WTC11 (cell line): ENCODE measurements around the gene MYH14. TPM values are rescaled to one million over a fixed set of nuclear protein-coding genes. Genes with fewer than 3 reads are reported as not detected.
A peak's percentile ranks its signal among the peaks of the same experiment; 100 is the strongest.

ENCODE experiments used
- ATAC-seq: fragments of 200-7000 bp; cut with Tn5 transposase; 2 replicates; pipeline ENCODE4 v1.10.0; 2021; ENCODE audit warnings: mild to moderate bottlenecking, moderate library complexity
- CTCF ChIA-PET: fragments of 300-600 bp; sonication (Branson Sonifier 250); formaldehyde crosslinking; loops from one replicate; lab custom pipeline; 2021; ENCODE audit warnings: antibody characterized with exemption; lab: Charles Lee
- POLR2A ChIA-PET: fragments of 350-600 bp; sonication (Branson Sonifier 250); formaldehyde crosslinking; loops from one replicate; lab custom pipeline; 2021; ENCODE audit warnings: antibody characterized with exemption; lab: Charles Lee
- DNase-seq: peaks from one replicate; pipeline ENCODE4 v3.0.0; 2021; ENCODE audit warnings: low spot score
- H3K27ac Mint-ChIP-seq: 2 replicates; pipeline ENCODE4 v1.8.0; 2021; ENCODE audit warnings: mixed read lengths
- H3K27me3 Mint-ChIP-seq: 2 replicates; pipeline ENCODE4 v1.8.0; 2021; ENCODE audit warnings: low read depth, mild to moderate bottlenecking, moderate library complexity, mixed read lengths
- H3K36me3 Mint-ChIP-seq: 2 replicates; pipeline ENCODE4 v1.8.0; 2021; ENCODE audit warnings: mixed read lengths
- H3K4me1 Mint-ChIP-seq: 2 replicates; pipeline ENCODE4 v1.8.0; 2022; ENCODE audit warnings: mixed read lengths
- H3K4me3 Mint-ChIP-seq: 2 replicates; pipeline ENCODE4 v1.8.0; 2021; ENCODE audit warnings: mild to moderate bottlenecking, moderate library complexity, mixed read lengths
- H3K9me3 Mint-ChIP-seq: 2 replicates; pipeline ENCODE4 v1.8.0; 2021; ENCODE audit warnings: mixed read lengths
- AR ChIP-seq: fragments of 250-450 bp; sonication (Bioruptor Pico); IDR thresholded peaks from 2 replicates; pipeline ENCODE4 v1.9.0; 2021; ENCODE audit warnings: mild to moderate bottlenecking
- CBFB ChIP-seq: sonication (generic); formaldehyde crosslinking; IDR thresholded peaks from 2 replicates; pipeline ENCODE4 v1.8.1; 2022; ENCODE audit warnings: mild to moderate bottlenecking, low read depth, missing genetic modification reagents
- CREB1 ChIP-seq: sonication (generic); formaldehyde crosslinking; IDR thresholded peaks from 2 replicates; pipeline ENCODE4 v1.8.0; 2023; ENCODE audit warnings: mild to moderate bottlenecking, missing genetic modification reagents
- ESRRA ChIP-seq: sonication (generic); formaldehyde crosslinking; IDR thresholded peaks from 2 replicates; pipeline ENCODE4 v1.8.1; 2022; ENCODE audit warnings: mild to moderate bottlenecking, missing genetic modification reagents, borderline replicate concordance
- HMGA2 ChIP-seq: fragments of 250-450 bp; sonication (Bioruptor Pico); IDR thresholded peaks from 2 replicates; pipeline ENCODE4 v1.4.0; 2021; ENCODE audit warnings: mild to moderate bottlenecking, moderate library complexity
- JUN ChIP-seq: sonication (generic); formaldehyde crosslinking; IDR thresholded peaks from 2 replicates; pipeline ENCODE4 v1.8.0; 2023; ENCODE audit warnings: mild to moderate bottlenecking, missing genetic modification reagents
- MAX ChIP-seq: sonication (generic); formaldehyde crosslinking; IDR thresholded peaks from 2 replicates; pipeline ENCODE4 v1.8.0; 2022; ENCODE audit warnings: mild to moderate bottlenecking, missing genetic modification reagents
- MXD4 ChIP-seq: fragments of 250-450 bp; sonication (Bioruptor Pico); IDR thresholded peaks from 2 replicates; pipeline ENCODE4 v1.8.0; 2021; ENCODE audit warnings: mild to moderate bottlenecking, moderate library complexity, borderline replicate concordance
- MYBL2 ChIP-seq: sonication (generic); formaldehyde crosslinking; IDR thresholded peaks from 2 replicates; pipeline ENCODE4 v1.8.1; 2023; ENCODE audit warnings: mild to moderate bottlenecking, moderate library complexity, missing genetic modification reagents
- NFATC4 ChIP-seq: fragments of 250-450 bp; sonication (Bioruptor Pico); IDR thresholded peaks from 2 replicates; pipeline ENCODE4 v1.9.0; 2021; ENCODE audit warnings: mild to moderate bottlenecking
- NFYB ChIP-seq: sonication (generic); formaldehyde crosslinking; conservative IDR thresholded peaks from 2 replicates; pipeline ENCODE4 v1.8.0; 2022; ENCODE audit warnings: low read depth, missing genetic modification reagents
- RELA ChIP-seq: sonication (generic); formaldehyde crosslinking; IDR thresholded peaks from 2 replicates; pipeline ENCODE4 v1.8.1; 2022; ENCODE audit warnings: missing genetic modification reagents, mild to moderate bottlenecking, borderline replicate concordance
- SP1 ChIP-seq: sonication (generic); formaldehyde crosslinking; conservative IDR thresholded peaks from 2 replicates; pipeline ENCODE4 v1.8.1; 2022; ENCODE audit warnings: missing genetic modification reagents
- TP53 ChIP-seq: sonication (generic); formaldehyde crosslinking; IDR thresholded peaks from 2 replicates; pipeline ENCODE4 v1.8.1; 2023; ENCODE audit warnings: mild to moderate bottlenecking, missing genetic modification reagents
- ZNF219 ChIP-seq: sonication (generic); formaldehyde crosslinking; IDR thresholded peaks from 2 replicates; pipeline ENCODE4 v1.8.0; 2023; ENCODE audit warnings: missing genetic modification reagents, mild to moderate bottlenecking, borderline replicate concordance
- ZNF232 ChIP-seq: sonication (generic); formaldehyde crosslinking; IDR thresholded peaks from 2 replicates; pipeline ENCODE4 v1.8.0; 2022; ENCODE audit warnings: mild to moderate bottlenecking, missing genetic modification reagents
- ZNF396 ChIP-seq: fragments of 250-450 bp; sonication (Bioruptor Pico); IDR thresholded peaks from 2 replicates; pipeline ENCODE4 v1.8.0; 2021; ENCODE audit warnings: mild to moderate bottlenecking, moderate library complexity, borderline replicate concordance
- ZNF423 ChIP-seq: fragments of 250-450 bp; sonication (Bioruptor Pico); IDR thresholded peaks from 2 replicates; pipeline ENCODE4 v2.1.2; 2022; ENCODE audit warnings: mild to moderate bottlenecking, moderate library complexity
- ZNF532 ChIP-seq: fragments of 250-450 bp; sonication (Bioruptor Pico); IDR thresholded peaks from 2 replicates; pipeline ENCODE4 v1.9.0; 2021; ENCODE audit warnings: mild to moderate bottlenecking, borderline replicate concordance
- total RNA-seq: library from RNA; stranded (reverse); gene quantifications from 3 replicates; pipeline ENCODE4 v1.2.3, GENCODE V29; 2021
- TF ChIP-seq, protein P1 (sequence below): sonication (generic); formaldehyde crosslinking; IDR thresholded peaks from 2 replicates; pipeline ENCODE4 v1.8.1; 2023; ENCODE audit warnings: mild to moderate bottlenecking, missing genetic modification reagents

The MYH14 gene
- total RNA-seq, 1 experiment from 2014 or later, result 25.8 TPM

DNA sequence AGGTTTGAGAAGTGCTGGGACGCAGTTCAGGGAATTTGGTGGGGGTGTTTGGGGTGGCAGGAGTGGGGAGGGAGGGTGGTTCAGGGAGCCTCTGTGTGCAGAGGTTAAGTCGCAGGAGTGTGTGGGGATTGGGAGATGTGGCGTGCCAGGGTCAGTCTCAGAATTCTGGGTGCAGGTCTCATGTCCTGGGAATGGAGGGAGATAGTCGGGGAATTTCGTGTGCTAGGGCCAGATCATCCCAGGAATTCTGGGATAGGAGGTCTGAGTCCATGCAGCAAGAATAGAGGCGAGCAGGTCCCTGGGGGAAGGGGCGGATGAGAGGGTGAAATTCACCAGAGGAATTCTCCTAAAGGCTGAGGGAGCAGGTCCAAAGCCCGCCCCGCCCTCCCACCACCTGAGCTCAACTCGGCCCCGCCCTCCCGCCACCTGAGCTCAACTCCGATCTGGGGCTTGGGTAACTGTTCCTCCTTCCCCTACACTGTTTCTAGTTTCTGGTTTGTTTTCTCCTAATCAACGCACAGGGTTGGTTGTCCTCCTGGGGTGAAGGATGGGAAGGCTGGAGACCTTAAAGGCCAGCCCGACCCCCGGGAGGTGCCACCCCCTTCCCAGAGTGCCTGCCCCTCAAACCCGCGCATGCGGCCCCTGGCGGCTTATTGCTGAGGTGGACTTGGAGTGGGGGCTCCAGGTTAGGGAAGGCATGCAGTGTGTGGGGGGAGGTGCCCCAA lies 110.6 kb downstream of the MYH14 start:
- H3K36me3 Mint-ChIP-seq, result no peaks in the 10 kb centered on the region; the same call in 1 of the 2 replicates
- H3K27ac Mint-ChIP-seq, result peak overlapping the region; percentile 99
- TF ChIP-seq SP1 (CRISPR knock-in tag) (peak; percentile 25), TP53 (CRISPR knock-in tag) (no peak), MYBL2 (0 out of 2 replicates have a peak, but pooled peaks have one; percentile 38)
- peaks cover 30% of the 10 kb centered on the region for H3K4me1 Mint-ChIP-seq
- no peaks in the 10 kb centered on the region for H3K9me3 Mint-ChIP-seq
- peaks cover 21% of the 10 kb centered on the region for H3K27me3 Mint-ChIP-seq
- ChIA-PET CTCF (interaction anchor here (0.5 to 3.5 kb wide), 26 partner anchors 8 to 770 kb away, joined by 3 to 34 read pairs (median 5); partner anchors contain the start of gene KCNC3), POLR2A (interaction anchor here (0.8 to 1.5 kb wide), 5 partner anchors 12 to 48 kb away, joined by 3 to 13 read pairs (median 8); partner anchors contain the start of gene KCNC3)
- DNase-seq (peak; percentile 77), ATAC-seq (peak; percentile 24)
- H3K4me3 Mint-ChIP-seq, result peak overlapping the region; percentile 82

GRCh38 chr19:50314724-50315708 lies 111.6 kb downstream of the MYH14 start:
- DNase-seq (peak; percentile 74), ATAC-seq (peak; percentile 17)
- H3K4me3 Mint-ChIP-seq, result peak overlapping the region; percentile 82
- ChIA-PET CTCF (interaction anchor here (0.6 to 3.5 kb wide), 21 partner anchors 10 to 452 kb away, joined by 3 to 58 read pairs (median 8); partner anchors contain the start of genes KCNC3 and NR1H2), POLR2A (interaction anchor here (0.9 to 2.0 kb wide), 12 partner anchors 11 to 112 kb away, joined by 3 to 21 read pairs (median 8); partner anchors contain the start of genes KCNC3, MYH14 and POLD1)
- H3K36me3 Mint-ChIP-seq, result no peaks in the 10 kb centered on the region; the same call in 1 of the 2 replicates
- peaks cover 13% of the 10 kb centered on the region for H3K27me3 Mint-ChIP-seq
- H3K27ac Mint-ChIP-seq, result peak overlapping the region; percentile 98
- H3K9me3 Mint-ChIP-seq, result no peaks in the 10 kb centered on the region
- H3K4me1 Mint-ChIP-seq, result peaks cover 28% of the 10 kb centered on the region
- no peak for TF ChIP-seq ESRRA (CRISPR knock-in tag)
- TF ChIP-seq RELA, result no peak
- no peak for TF ChIP-seq CBFB (CRISPR knock-in tag)
- TF ChIP-seq CREB1 (CRISPR knock-in tag), result no peak
- no peak for TF ChIP-seq NFYB (CRISPR knock-in tag)
- no peak for TF ChIP-seq JUN (CRISPR knock-in tag)
- TF ChIP-seq MAX (CRISPR knock-in tag), result no peak
- TF ChIP-seq ZNF219 (CRISPR knock-in tag), result no peak
- TF ChIP-seq, protein P1, sequence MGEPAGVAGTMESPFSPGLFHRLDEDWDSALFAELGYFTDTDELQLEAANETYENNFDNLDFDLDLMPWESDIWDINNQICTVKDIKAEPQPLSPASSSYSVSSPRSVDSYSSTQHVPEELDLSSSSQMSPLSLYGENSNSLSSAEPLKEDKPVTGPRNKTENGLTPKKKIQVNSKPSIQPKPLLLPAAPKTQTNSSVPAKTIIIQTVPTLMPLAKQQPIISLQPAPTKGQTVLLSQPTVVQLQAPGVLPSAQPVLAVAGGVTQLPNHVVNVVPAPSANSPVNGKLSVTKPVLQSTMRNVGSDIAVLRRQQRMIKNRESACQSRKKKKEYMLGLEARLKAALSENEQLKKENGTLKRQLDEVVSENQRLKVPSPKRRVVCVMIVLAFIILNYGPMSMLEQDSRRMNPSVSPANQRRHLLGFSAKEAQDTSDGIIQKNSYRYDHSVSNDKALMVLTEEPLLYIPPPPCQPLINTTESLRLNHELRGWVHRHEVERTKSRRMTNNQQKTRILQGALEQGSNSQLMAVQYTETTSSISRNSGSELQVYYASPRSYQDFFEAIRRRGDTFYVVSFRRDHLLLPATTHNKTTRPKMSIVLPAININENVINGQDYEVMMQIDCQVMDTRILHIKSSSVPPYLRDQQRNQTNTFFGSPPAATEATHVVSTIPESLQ (CRISPR knock-in tag), result no peak
- no peak for TF ChIP-seq NFATC4 (CRISPR knock-in tag)
- no peak for TF ChIP-seq ZNF423 (CRISPR knock-in tag)
- TF ChIP-seq ZNF232 (CRISPR knock-in tag), result no peak
- TF ChIP-seq MXD4 (CRISPR knock-in tag), result no peak
- TF ChIP-seq ZNF532 (CRISPR knock-in tag), result no peak
- TF ChIP-seq AR, result no peak
- no peak for TF ChIP-seq HMGA2 (CRISPR knock-in tag)
- no peak for TF ChIP-seq ZNF396
